Activated T-helper 1 cell treated with anti-CD3 and anti-CD28 coated beads, Interleukin-12 subunit alpha, Interleukin-12 subunit beta, Interleukin-2, Interleukin-4 antibody, amounts not matched to agents 30 ng/mL and 10 ng/mL and 1 ng/mL, durations not matched to agents 14 hours and 24 hours and 36 hours (primary cell): ENCODE measurements around the gene PPFIA3. TPM values are rescaled to one million over a fixed set of nuclear protein-coding genes. Genes with fewer than 3 reads are reported as not detected.
"Not testable (repeated sequence)": the region's sequence is repeated elsewhere in the genome, so short reads cannot be mapped to it uniquely, and the experiment has no call there.

ENCODE experiments used
- DNase-seq: peaks from one replicate; pipeline ENCODE4 v3.0.0; 2021; ENCODE audit warnings: low spot score
- H3K27ac Mint-ChIP-seq: one replicate; pipeline ENCODE4 v1.8.0; 2021; ENCODE audit warnings: mild to moderate bottlenecking, mixed read lengths
- H3K27me3 Mint-ChIP-seq: one replicate; pipeline ENCODE4 v1.8.0; 2022; ENCODE audit warnings: mild to moderate bottlenecking, moderate library complexity, mixed read lengths; ENCODE audit not compliant: insufficient read depth
- H3K36me3 Mint-ChIP-seq: one replicate; pipeline ENCODE4 v1.8.0; 2021; ENCODE audit warnings: low read depth, mixed read lengths
- H3K4me1 Mint-ChIP-seq: one replicate; pipeline ENCODE4 v1.8.0; 2021; ENCODE audit warnings: low read depth, mixed read lengths
- H3K4me3 Mint-ChIP-seq: one replicate; pipeline ENCODE4 v1.8.0; 2021; ENCODE audit warnings: mild to moderate bottlenecking, moderate library complexity, mixed read lengths
- H3K9me3 Mint-ChIP-seq: one replicate; pipeline ENCODE4 v1.8.0; 2021; ENCODE audit warnings: mixed read lengths
- intact Hi-C: fragments of 100-400 bp; cut with micrococcal nuclease; formaldehyde crosslinking; loops from one replicate; pipeline ENCODE4 v1.15.1; 2024
- total RNA-seq: library from RNA; stranded (reverse); gene quantifications from 2 replicates; pipeline ENCODE4 v1.2.3, GENCODE V29; 2022

Gene PPFIA3
- total RNA-seq, 1 donor from 2014 or later, result 5.0 TPM

DNA sequence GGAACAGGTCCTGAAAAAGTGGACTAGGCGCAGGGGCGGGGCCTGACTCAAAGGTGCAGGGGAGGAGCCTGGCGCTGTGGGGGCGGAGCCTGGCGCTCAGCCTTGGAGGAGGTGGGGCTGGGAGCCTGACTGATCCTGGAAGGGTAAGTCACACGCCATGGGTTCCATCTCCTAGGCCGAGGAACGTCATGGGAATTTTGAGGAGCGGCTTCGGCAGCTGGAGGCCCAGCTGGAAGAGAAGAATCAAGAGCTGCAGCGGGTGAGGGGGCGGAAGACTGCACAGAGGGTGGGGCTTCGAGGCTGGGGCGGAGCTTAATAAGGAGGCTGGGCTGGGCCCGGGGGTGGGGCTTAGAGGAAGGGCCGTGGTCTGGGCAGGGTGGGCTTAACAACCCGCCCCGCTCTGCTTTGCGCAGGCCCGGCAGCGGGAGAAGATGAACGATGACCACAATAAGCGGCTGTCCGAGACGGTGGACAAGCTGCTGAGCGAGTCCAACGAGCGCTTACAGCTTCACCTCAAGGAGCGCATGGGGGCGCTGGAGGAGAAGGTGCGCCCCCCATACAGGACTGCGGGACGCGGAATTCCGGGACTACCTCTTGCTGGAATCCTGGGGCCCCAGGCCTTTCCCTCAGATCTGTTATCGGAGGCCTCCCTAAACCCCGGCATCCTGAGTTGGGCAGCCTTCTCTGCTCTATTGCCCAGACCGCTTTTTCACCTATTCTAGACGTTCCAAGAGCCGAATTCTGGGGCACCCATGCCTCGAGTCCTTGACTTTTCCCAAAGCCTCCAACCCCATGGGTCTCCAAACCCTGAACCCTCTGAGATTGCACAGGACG lies 14.5 kb downstream of the PPFIA3 start:
- Mint-ChIP-seq H3K27ac (no peak overlapping the region), H3K4me1 (peaks cover 17% of the 10 kb centered on the region), H3K27me3 (peaks cover 2% of the 10 kb centered on the region), H3K36me3 (no peaks in the 10 kb centered on the region), H3K4me3 (peak overlapping the region; percentile 75), H3K9me3 (no peaks in the 10 kb centered on the region)
- peak; percentile 55 for DNase-seq
- intact Hi-C loops, result loop anchor here (1.0 kb wide), 1 partner anchor 12 kb away; no protein-coding TSS in a partner anchor

DNA sequence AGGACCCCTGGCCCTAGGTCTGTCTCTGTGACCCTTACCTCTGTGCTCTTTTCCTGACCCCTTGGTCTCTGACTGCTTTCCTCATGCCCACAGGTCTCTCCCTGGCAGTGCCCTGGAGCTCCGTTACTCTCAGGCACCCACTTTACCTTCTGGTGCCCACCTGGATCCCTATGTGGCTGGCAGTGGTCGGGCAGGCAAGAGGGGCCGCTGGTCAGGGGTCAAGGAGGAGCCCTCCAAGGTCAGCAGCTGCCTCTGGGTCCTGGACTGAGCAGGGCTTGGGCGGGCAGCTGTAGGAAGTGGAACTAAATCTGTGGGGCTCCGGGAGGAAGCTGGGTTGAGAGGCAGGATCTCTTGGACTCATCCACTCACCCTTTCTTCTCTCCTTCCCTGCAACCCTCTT lies 16.3 kb downstream of the PPFIA3 start:
- Mint-ChIP-seq H3K27me3 (peaks cover 2% of the 10 kb centered on the region), H3K4me3 (no peak overlapping the region), H3K9me3 (no peaks in the 10 kb centered on the region), H3K36me3 (no peaks in the 10 kb centered on the region), H3K27ac (no peak overlapping the region), H3K4me1 (peaks cover 13% of the 10 kb centered on the region)
- no peak for DNase-seq
- intact Hi-C loops, result no loop called here

- intact Hi-C loops, result no loop called here
- peaks cover 2% of the 10 kb centered on the region for H3K27me3 Mint-ChIP-seq
- H3K4me3 Mint-ChIP-seq, result no peak overlapping the region
- no peaks in the 10 kb centered on the region for H3K36me3 Mint-ChIP-seq
- H3K4me1 Mint-ChIP-seq, result peaks cover 13% of the 10 kb centered on the region
- DNase-seq, result no peak
- no peaks in the 10 kb centered on the region for H3K9me3 Mint-ChIP-seq
- H3K27ac Mint-ChIP-seq, result no peak overlapping the region
These were observed 17.4 kb downstream of the PPFIA3 start for GRCh38 chr19:49136771-49137171.

- peaks cover 9% of the 10 kb centered on the region for H3K27me3 Mint-ChIP-seq
- H3K36me3 Mint-ChIP-seq, result peaks cover 3% of the 10 kb centered on the region
- peaks cover 23% of the 10 kb centered on the region for H3K4me1 Mint-ChIP-seq
- no peak for DNase-seq
- intact Hi-C loops, result no loop called here
- H3K4me3 Mint-ChIP-seq, result no peak overlapping the region
- H3K9me3 Mint-ChIP-seq, result no peaks in the 10 kb centered on the region
- no peak overlapping the region for H3K27ac Mint-ChIP-seq
These were observed 21.6 kb downstream of the PPFIA3 start for GRCh38 chr19:49140951-49141350.

- Mint-ChIP-seq H3K4me1 (peaks cover 27% of the 10 kb centered on the region), H3K4me3 (peak overlapping the region; percentile 1), H3K36me3 (peaks cover 3% of the 10 kb centered on the region), H3K27me3 (peaks cover 11% of the 10 kb centered on the region), H3K9me3 (no peaks in the 10 kb centered on the region), H3K27ac (peak overlapping the region; percentile 9)
- intact Hi-C loops, result no loop called here
- DNase-seq, result no peak
These were observed 22.0 kb downstream of the PPFIA3 start for GRCh38 chr19:49141352-49141751.

DNA sequence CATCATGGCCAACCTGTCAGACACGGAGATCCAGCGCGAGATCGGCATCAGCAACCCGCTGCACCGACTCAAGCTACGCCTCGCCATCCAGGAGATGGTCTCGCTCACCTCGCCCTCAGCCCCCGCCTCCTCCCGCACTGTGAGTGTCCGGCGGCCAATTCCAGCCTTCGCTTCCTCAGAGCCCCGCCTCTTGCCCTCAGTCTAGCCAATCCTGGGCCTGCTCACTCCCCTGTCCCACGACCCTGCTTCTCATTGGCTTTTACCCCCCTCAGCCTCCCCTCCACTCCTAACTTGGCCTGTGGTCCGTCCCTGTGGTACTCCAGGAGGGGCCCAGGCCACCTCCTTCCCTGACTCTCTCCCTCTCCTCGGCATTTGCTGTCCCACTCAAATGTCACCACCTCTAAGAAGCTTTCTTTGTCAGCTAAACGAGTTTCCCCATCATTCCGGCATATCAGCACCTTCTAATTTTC lies 23.6 kb downstream of the PPFIA3 start:
- H3K4me1 Mint-ChIP-seq, result peaks cover 29% of the 10 kb centered on the region
- intact Hi-C loops, result no loop called here
- H3K9me3 Mint-ChIP-seq, result no peaks in the 10 kb centered on the region
- H3K27me3 Mint-ChIP-seq, result peaks cover 23% of the 10 kb centered on the region
- peaks cover 3% of the 10 kb centered on the region for H3K36me3 Mint-ChIP-seq
- peak; percentile 73 for DNase-seq
- H3K27ac Mint-ChIP-seq, result peak overlapping the region; percentile 46
- peak overlapping the region; percentile 86 for H3K4me3 Mint-ChIP-seq

GRCh38 chr19:49145573-49146407 lies 26.4 kb downstream of the PPFIA3 start:
- Mint-ChIP-seq H3K27ac (peak overlapping the region; percentile 74), H3K4me3 (peak overlapping the region; percentile 71), H3K9me3 (no peaks in the 10 kb centered on the region), H3K4me1 (peaks cover 49% of the 10 kb centered on the region), H3K27me3 (peaks cover 42% of the 10 kb centered on the region), H3K36me3 (peaks cover 3% of the 10 kb centered on the region)
- intact Hi-C loops, result loop anchor here (1.0 to 5.0 kb wide), 5 partner anchors 12 to 153 kb away; partner anchors contain the start of genes GYS1 and RUVBL2
- DNase-seq, result peak; percentile 64

DNA sequence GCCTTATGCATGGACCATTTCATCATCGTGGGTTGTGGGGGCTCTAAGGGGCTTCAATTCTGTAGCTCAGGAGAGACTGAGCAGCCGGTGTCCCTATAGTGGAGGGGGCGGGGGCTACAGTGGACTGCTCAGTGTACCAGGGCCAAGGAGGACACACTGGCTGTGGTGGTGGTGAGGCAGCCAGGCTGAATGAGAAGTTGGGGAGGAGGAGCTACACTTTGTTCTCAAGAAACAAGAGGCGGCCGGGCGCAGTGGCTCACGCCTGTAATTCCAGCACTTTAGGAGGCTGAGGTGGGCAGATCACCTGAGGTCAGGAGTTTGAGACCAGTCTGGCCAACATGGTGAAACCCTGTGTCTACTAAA lies 27.0 kb downstream of the PPFIA3 start:
- intact Hi-C loops, result loop anchor here (1.0 to 5.0 kb wide), 4 partner anchors 13 to 154 kb away; partner anchors contain the start of genes GYS1 and RUVBL2
- peaks cover 44% of the 10 kb centered on the region for H3K27me3 Mint-ChIP-seq
- peak overlapping the region; percentile 71 for H3K4me3 Mint-ChIP-seq
- peaks cover 49% of the 10 kb centered on the region for H3K4me1 Mint-ChIP-seq
- H3K9me3 Mint-ChIP-seq, H3K27ac Mint-ChIP-seq, H3K36me3 Mint-ChIP-seq, DNase-seq: not testable (repeated sequence)

DNA sequence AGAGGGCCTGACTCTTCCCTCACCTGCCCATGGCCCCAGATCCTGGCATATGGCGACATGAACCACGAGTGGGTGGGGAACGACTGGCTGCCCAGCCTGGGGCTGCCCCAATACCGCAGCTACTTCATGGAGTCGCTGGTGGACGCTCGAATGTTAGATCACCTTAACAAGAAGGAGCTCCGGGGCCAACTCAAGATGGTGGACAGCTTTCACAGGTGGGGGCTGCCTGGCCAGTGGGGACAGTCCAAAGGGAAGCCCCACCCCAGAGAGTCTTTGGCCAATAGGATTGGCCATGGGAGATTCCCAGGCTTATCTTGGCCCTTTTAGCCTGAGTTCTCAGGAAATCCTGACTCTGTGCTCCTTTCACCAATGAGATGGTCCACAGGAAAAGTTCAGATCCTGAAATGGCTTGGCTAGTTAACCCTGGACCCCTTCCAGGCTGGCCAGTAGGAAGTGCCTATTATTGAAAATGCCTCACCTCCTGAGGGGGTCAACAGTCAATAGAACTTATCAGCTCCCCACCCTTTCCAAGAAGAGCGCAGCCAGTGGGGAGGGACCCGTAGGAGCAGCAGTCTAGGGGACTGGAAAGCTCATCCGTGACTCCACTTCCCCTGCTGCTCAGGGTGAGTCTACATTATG lies 28.8 kb downstream of the PPFIA3 start:
- H3K27me3 Mint-ChIP-seq, result peaks cover 51% of the 10 kb centered on the region
- H3K36me3 Mint-ChIP-seq, result no peaks in the 10 kb centered on the region
- peaks cover 37% of the 10 kb centered on the region for H3K4me1 Mint-ChIP-seq
- DNase-seq, result no peak
- intact Hi-C loops, result loop anchor here (5.0 kb wide), 2 partner anchors 49 to 156 kb away; partner anchors contain the start of genes GYS1 and RUVBL2
- no peaks in the 10 kb centered on the region for H3K9me3 Mint-ChIP-seq
- H3K27ac Mint-ChIP-seq, result no peak overlapping the region
- H3K4me3 Mint-ChIP-seq, result peak overlapping the region; percentile 69

- Mint-ChIP-seq H3K9me3 (no peaks in the 10 kb centered on the region), H3K27ac (no peak overlapping the region), H3K4me3 (peak overlapping the region; percentile 78), H3K4me1 (peaks cover 35% of the 10 kb centered on the region), H3K27me3 (peaks cover 59% of the 10 kb centered on the region), H3K36me3 (no peaks in the 10 kb centered on the region)
- DNase-seq, result peak; percentile 70
- intact Hi-C loops, result loop anchor here (1.0 to 5.0 kb wide), 3 partner anchors 21 to 157 kb away; partner anchors contain the start of genes GYS1 and RUVBL2
These were observed 29.7 kb downstream of the PPFIA3 start for GRCh38 chr19:49148784-49149651.

GRCh38 chr19:49149652-49150105 lies 30.3 kb downstream of the PPFIA3 start:
- DNase-seq, result no peak
- Mint-ChIP-seq H3K27me3 (peaks cover 62% of the 10 kb centered on the region), H3K4me1 (peaks cover 35% of the 10 kb centered on the region), H3K27ac (no peak overlapping the region), H3K4me3 (peak overlapping the region; percentile 85), H3K36me3 (no peaks in the 10 kb centered on the region), H3K9me3 (no peaks in the 10 kb centered on the region)
- intact Hi-C loops, result loop anchor here (1.0 to 5.0 kb wide), 4 partner anchors 21 to 157 kb away; partner anchors contain the start of genes C19orf73, GYS1, PPFIA3 and RUVBL2
